Astrocyte of the spinal cord (primary cell): Measurements from ENCODE around the gene TFF2.
A peak's percentile ranks its signal among the peaks of the same experiment; 100 is the strongest.

Experiments used
- DNase-seq: peaks from one replicate; pipeline ENCODE4 v3.0.0; 2011; ENCODE audit warnings: low read depth, low spot score
- H3K4me3 ChIP-seq: 2 replicates; pipeline ENCODE4 v1.5.1; 2011; ENCODE audit warnings: low read depth, mild to moderate bottlenecking, low read length, moderate library complexity
- in situ Hi-C: cut with HindIII; loops from 2 replicates; pipeline ENCODE4 v1.10.0; 2017; ENCODE audit warnings: low sequenced_read_pairs
- TF ChIP-seq, protein P1 (sequence below): IDR thresholded peaks from 2 replicates; pipeline ENCODE4 v1.5.1; 2012; ENCODE audit warnings: low read depth, mild to moderate bottlenecking, low read length, inconsistent platforms

Gene TFF2

DNA sequence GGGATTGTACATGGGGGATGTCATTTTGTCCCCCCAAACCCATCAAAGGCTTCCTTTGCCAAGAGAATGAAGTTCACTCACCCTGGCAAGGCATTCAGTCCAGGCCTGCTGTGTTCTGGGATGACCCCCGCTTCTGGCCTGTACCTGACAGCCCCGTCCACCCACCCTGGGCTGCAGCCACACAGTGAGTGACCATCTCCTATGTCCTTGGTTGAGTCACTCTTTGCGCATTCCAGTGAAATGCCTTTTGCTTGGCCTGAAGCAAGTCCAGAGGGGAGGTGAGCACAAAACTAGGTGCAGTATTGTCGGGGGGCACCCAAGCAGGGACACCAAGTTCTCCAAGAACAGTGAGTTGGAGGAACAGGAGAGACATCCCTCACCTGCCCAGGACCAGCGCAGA, 34.8 kb upstream of the TFF2 start:
- no peak overlapping the region for H3K4me3 ChIP-seq
- TF ChIP-seq, protein P1, sequence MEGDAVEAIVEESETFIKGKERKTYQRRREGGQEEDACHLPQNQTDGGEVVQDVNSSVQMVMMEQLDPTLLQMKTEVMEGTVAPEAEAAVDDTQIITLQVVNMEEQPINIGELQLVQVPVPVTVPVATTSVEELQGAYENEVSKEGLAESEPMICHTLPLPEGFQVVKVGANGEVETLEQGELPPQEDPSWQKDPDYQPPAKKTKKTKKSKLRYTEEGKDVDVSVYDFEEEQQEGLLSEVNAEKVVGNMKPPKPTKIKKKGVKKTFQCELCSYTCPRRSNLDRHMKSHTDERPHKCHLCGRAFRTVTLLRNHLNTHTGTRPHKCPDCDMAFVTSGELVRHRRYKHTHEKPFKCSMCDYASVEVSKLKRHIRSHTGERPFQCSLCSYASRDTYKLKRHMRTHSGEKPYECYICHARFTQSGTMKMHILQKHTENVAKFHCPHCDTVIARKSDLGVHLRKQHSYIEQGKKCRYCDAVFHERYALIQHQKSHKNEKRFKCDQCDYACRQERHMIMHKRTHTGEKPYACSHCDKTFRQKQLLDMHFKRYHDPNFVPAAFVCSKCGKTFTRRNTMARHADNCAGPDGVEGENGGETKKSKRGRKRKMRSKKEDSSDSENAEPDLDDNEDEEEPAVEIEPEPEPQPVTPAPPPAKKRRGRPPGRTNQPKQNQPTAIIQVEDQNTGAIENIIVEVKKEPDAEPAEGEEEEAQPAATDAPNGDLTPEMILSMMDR: no peak
- in situ Hi-C loops: no loop called here
- no peak for DNase-seq

DNA sequence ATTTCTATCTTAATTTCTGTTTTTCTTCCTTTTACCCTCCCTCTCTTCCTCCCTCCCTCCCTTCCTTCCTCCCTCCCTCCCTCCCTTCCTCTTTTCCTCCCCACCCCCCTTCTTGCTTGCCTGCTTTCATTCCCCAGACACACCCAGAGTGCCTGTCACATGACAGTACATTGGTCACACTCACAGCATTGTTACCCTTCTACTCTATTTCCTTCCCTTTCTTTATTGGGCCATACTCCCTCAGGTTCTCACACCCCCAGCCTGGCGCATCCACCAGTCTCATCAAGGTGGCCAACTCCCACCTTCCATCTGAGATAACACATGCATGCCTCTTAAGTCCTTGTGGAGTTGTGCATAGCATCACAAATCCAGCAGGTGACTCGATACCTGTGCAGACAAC, 34.2 kb upstream of the TFF2 start:
- in situ Hi-C loops: no loop called here
- no peak overlapping the region for H3K4me3 ChIP-seq
- TF ChIP-seq, protein P1: no peak
- no peak for DNase-seq

DNA sequence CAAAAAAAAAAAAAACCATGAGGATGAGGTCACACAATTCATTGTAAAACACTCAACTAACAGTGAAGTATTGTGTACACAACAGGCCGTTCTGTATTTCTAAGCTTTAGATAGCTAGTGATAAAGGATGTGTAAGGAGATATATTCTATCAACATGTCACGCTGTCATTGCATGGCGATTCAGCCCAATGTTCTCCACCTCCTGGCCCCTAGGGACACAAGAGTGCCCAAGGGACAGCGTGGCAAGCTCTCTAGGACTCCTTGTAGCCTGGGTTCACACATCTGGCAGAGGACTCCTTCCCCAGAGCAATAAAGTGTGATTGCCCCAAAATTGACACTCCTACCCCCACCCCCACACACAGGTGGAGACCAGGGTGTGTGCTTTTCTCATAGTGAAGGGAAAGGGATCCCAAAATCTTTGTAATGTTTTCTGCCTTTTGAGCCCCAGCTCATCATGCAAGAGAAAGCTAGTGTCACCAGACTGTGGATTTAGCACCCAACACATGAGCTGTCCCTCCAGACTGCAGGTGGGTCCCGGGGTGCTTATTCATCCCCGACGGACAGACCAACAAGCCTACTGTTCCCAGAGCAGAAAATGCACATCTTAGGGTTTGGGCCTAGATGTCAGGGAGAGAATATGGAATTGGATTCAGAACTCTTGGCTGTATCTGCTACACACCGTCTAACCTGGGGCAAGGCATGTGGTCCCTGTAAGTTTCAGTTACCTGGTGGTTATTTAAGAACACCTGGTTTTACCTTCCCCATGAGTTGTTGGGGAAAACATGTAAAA, 33.6 kb upstream of the TFF2 start:
- in situ Hi-C loops: no loop called here
- no peak for DNase-seq
- H3K4me3 ChIP-seq: no peak overlapping the region

DNA sequence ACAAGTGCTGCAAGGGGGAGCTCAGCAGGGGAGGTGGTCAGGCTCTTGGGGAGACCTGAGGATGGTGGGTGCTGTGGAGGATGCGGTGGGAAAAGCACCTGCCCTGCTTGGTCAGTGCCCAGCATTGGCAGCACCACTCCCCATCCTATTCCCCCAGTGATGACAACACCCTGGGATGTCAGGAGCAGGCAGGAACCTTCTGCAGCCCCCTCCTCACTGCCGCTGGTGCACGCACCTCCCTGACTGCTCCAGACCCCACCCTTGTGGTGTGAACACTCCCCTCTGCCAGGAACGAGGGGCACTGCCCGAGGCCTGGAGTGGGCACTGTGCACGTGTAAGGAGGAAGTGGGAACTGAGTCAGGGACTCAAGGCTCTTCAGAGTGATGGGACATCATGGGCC, 32.5 kb upstream of the TFF2 start:
- no peak overlapping the region for H3K4me3 ChIP-seq
- no peak for DNase-seq
- TF ChIP-seq, protein P1: no peak
- in situ Hi-C loops: no loop called here

More for the DNA sequence above, 33.6 kb upstream of the TFF2 start:
- TF ChIP-seq, protein P1: no peak

DNA sequence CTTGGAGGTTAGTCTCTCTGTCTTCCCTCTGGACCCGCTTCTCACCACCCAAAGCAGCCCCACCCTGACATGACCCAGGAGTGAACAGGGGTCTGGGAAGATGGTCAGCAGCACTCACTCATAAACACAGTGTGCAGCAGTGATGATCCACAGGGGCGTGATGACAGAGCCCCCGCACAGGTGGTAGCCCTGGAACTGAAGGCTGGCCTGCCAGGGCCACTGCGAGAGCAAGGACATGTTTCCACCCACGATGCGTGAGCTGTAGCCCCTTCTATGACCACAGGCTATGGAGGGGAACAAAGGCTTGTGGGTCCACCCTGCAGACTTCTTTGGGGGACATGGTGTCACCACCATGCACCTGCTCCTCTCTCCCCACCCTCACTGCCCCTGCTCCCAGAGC, 32.1 kb upstream of the TFF2 start:
- H3K4me3 ChIP-seq: no peak overlapping the region
- TF ChIP-seq, protein P1: no peak
- no peak for DNase-seq
- in situ Hi-C loops: no loop called here

DNA sequence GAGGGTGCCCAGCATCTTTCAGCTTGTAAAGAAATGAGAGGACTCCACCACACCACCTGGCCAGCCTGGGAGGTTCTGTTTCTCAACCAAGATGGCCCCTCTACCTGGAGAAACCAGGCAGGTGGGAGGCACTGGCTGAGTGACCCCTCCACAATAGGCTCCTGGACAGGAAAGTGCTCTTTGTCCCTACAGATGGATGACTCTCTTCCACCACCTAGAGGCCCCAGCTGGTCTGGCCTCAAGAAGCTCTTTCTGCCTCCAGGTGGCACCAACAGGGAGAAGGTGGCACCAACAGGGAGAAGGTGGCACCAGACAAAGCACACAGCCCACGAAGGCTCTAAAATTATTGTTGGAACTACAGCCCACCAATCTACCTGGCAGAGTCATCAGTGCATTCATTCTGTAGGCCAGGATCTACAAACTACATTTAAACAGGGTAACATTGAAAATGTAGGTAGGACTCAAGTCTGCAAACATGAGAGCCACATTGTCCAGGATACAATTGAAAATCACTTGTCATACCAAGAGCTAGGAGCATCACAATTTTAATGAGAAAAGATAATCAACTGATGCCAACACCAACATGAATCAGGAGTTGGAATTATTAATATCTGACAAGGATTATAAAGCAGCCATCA, 30.7 kb upstream of the TFF2 start:
- no peak overlapping the region for H3K4me3 ChIP-seq
- peak; percentile 22 for DNase-seq
- in situ Hi-C loops: no loop called here
- TF ChIP-seq, protein P1: peak; percentile 80
